ENCODE results near the gene MYBPC3. TPM values are rescaled to one million over a fixed set of nuclear protein-coding genes. Genes with fewer than 3 reads are reported as not detected.

MYBPC3 gene
- total and polyA plus RNA-seq, 2 donors (not counting 3 experiments of a cell fraction or from before 2014, with no cell fraction given): not detected

GRCh38 chr11:47394322-47395222 lies 42.1 kb upstream of the MYBPC3 start:
- H3K27ac ChIP-seq (ENCODE audit: insufficient read depth, low read depth, low read length): peak overlapping the region; percentile 99
- BruUV-seq (replicated peaks): no TSS peak
- peak overlapping the region; percentile 34 for H2AFZ ChIP-seq (ENCODE audit: low read depth, low read length)

More at GRCh38 chr11:47394322-47395222, 42.1 kb upstream of the MYBPC3 start:
- Histone ChIP-seq H3K79me2 (ENCODE audit: control insufficient read depth, insufficient read depth, low read length) (no peaks in the 10 kb centered on the region), H4K20me1 (replicated peaks; ENCODE audit: control insufficient read depth, extremely low read depth, insufficient read depth, low read length) (no peaks in the 10 kb centered on the region), H3K36me3 (ENCODE audit: control insufficient read depth in 2 of 2, extremely low read depth in 1 of 2, insufficient read depth in 2 of 2, low read length in 2 of 2) (no peaks in the 10 kb centered on the region), H3K9ac (replicated peaks; ENCODE audit: extremely low read depth, insufficient read depth, low read length) (peak overlapping the region; percentile 96), H3K27me3 (ENCODE audit: control insufficient read depth in 2 of 2, insufficient read depth in 2 of 2, low read length in 2 of 2) (no peaks in the 10 kb centered on the region), H3K9me3 (replicated peaks; ENCODE audit: control insufficient read depth, insufficient read depth, low read length) (no peaks in the 10 kb centered on the region), H3K9me1 (replicated peaks; ENCODE audit: control insufficient read depth, extremely low read depth, insufficient read depth, low read length) (no peaks in the 10 kb centered on the region), H3K4me2 (ENCODE audit: insufficient read depth, low read length) (peak overlapping the region; percentile 32), H3K4me1 (ENCODE audit: control insufficient read depth, extremely low read depth, insufficient read depth, low read length) (peaks cover 23% of the 10 kb centered on the region), H3K4me3 (replicated peaks in 1 of 3; ENCODE audit: insufficient read depth in 1 of 3, low read depth in 1 of 3, low read length in 3 of 3) (no peak overlapping the region)
- peak; percentile 93 for DNase-seq (ENCODE audit: low read depth, low spot score)
- TF ChIP-seq CTCF (IDR thresholded peaks at IDR 0.05; ENCODE audit: extremely low read depth in 1 of 2, insufficient read depth in 1 of 2, low read depth in 1 of 2, low read length in 2 of 2) (no peak), POLR2A (IDR thresholded peaks at IDR 0.05; ENCODE audit: low read depth, low read length) (peak; percentile 91), GATA2 (IDR thresholded peaks at IDR 0.05; ENCODE audit: insufficient read depth, insufficient read length, low read depth, low read length) (no peak), MYC (IDR thresholded peaks at IDR 0.05; ENCODE audit: low read depth, low read length) (peak; percentile 43), JUN (IDR thresholded peaks at IDR 0.05; ENCODE audit: borderline replicate concordance, insufficient read depth, insufficient read length, low read depth) (peak; percentile 60), FOS (IDR thresholded peaks at IDR 0.05; ENCODE audit: borderline replicate concordance, insufficient read depth, low read length) (peak; percentile 84), POLR2AphosphoS5 (IDR thresholded peaks at IDR 0.05; ENCODE audit: insufficient read depth, low read depth, low read length) (peak; percentile 99), MAX (IDR thresholded peaks at IDR 0.05; ENCODE audit: insufficient read depth, insufficient read length) (peak; percentile 66), EZH2 (IDR thresholded peaks at IDR 0.05; ENCODE audit: borderline replicate concordance, low read depth, low read length, severe bottlenecking) (no peak)
- peak; percentile 94 for FAIRE-seq
- ChIA-PET CTCF (interaction anchor here (1.2 to 5.5 kb wide), 2 partner anchors 21 to 39 kb away, joined by 3 to 76 read pairs; no protein-coding TSS in a partner anchor), POLR2A (interaction anchor here (0.7 kb wide), 1 partner anchor 14 kb away, joined by 4 read pairs; the partner anchor contains the start of gene SLC39A13)
- intact Hi-C loops (cut with micrococcal nuclease) (loop anchor here (1.0 kb wide), 2 partner anchors 14 to 20 kb away; partner anchors contain the start of gene SLC39A13), dilution Hi-C loops (cut with MboI; ENCODE audit: extremely low pct_ligation_motif_present, low sequenced_read_pairs) (no loop called here)

Data from endothelial cell of umbilical vein (primary cell).